ENCODE data around the gene RALBP1. TPM values are rescaled to one million over a fixed set of nuclear protein-coding genes. Genes with fewer than 3 reads are reported as not detected.

RALBP1 gene
- 10 to 100 TPM; 58.2 to 64.8 TPM for total RNA-seq

- under 1% methylated on average over 62 of the region's 69 CpGs for WGBS
- Histone ChIP-seq H3K4me1 (replicated peaks) (no peaks in the 10 kb centered on the region), H3K4me3 (peak within 1 kb of the TSS; percentile 60 to 95), H3K27ac (peak within 1 kb of the TSS; percentile 95), H3K9me3 (no peaks in the 10 kb centered on the region), H3K27me3 (replicated peaks; ENCODE audit: insufficient read depth) (no peaks in the 10 kb centered on the region), H3K36me3 (no peaks in the 10 kb centered on the region)
- intact Hi-C loops (cut with DNase I), result loop anchor here (5.0 kb wide), 2 partner anchors 138 to 338 kb away; partner anchors contain the start of gene ANKRD12
- DNase-seq (ENCODE audit: low spot score), result peak; percentile 99
- TF ChIP-seq POLR2AphosphoS5 (IDR thresholded peaks at IDR 0.05) (peak; percentile 94), POLR2A (IDR thresholded peaks at IDR 0.05) (peak; percentile 92)
- TF ChIP-seq, protein P1, sequence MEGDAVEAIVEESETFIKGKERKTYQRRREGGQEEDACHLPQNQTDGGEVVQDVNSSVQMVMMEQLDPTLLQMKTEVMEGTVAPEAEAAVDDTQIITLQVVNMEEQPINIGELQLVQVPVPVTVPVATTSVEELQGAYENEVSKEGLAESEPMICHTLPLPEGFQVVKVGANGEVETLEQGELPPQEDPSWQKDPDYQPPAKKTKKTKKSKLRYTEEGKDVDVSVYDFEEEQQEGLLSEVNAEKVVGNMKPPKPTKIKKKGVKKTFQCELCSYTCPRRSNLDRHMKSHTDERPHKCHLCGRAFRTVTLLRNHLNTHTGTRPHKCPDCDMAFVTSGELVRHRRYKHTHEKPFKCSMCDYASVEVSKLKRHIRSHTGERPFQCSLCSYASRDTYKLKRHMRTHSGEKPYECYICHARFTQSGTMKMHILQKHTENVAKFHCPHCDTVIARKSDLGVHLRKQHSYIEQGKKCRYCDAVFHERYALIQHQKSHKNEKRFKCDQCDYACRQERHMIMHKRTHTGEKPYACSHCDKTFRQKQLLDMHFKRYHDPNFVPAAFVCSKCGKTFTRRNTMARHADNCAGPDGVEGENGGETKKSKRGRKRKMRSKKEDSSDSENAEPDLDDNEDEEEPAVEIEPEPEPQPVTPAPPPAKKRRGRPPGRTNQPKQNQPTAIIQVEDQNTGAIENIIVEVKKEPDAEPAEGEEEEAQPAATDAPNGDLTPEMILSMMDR (IDR thresholded peaks at IDR 0.05), result peak in 3 of 4 experiments; percentile 11 to 30 (median 30)
Measured at GRCh38 chr18:9474983-9475642, at the start of gene RALBP1. Gene RALBP1, plus strand, starts transcription at chr18:9475513. Its CDS starts 37,533 bp downstream, at chr18:9513046.

GRCh38 chr18:9426753-9427152, 48.6 kb upstream of the RALBP1 start:
- H3K4me3 ChIP-seq, result no peak overlapping the region
- TF ChIP-seq POLR2A (IDR thresholded peaks at IDR 0.05), result no peak
- TF ChIP-seq, protein P1 (IDR thresholded peaks at IDR 0.05), result no peak
- no peak for TF ChIP-seq POLR2AphosphoS5 (IDR thresholded peaks at IDR 0.05)
- DNase-seq (ENCODE audit: low spot score), result no peak
- no peaks in the 10 kb centered on the region for H3K36me3 ChIP-seq
- no peak overlapping the region for H3K27ac ChIP-seq
- H3K27me3 ChIP-seq (replicated peaks; ENCODE audit: insufficient read depth), result no peaks in the 10 kb centered on the region
- no peaks in the 10 kb centered on the region for H3K9me3 ChIP-seq
- 67% methylated on average over 7 of the region's 7 CpGs for WGBS
- intact Hi-C loops (cut with DNase I), result no loop called here
- H3K4me1 ChIP-seq (replicated peaks), result no peaks in the 10 kb centered on the region

GRCh38 chr18:9428301-9428706, 47.0 kb upstream of the RALBP1 start:
- no peaks in the 10 kb centered on the region for H3K4me1 ChIP-seq (replicated peaks)
- TF ChIP-seq, protein P1 (IDR thresholded peaks at IDR 0.05), result no peak
- TF ChIP-seq POLR2AphosphoS5 (IDR thresholded peaks at IDR 0.05), result peak; percentile 13
- intact Hi-C loops (cut with DNase I), result no loop called here
- H3K27me3 ChIP-seq (replicated peaks; ENCODE audit: insufficient read depth), result no peaks in the 10 kb centered on the region
- H3K9me3 ChIP-seq, result no peaks in the 10 kb centered on the region
- H3K4me3 ChIP-seq, result no peak overlapping the region
- WGBS, result 84% methylated on average over 11 of the region's 11 CpGs
- peak; percentile 19 for DNase-seq (ENCODE audit: low spot score)
- peak overlapping the region; percentile 2 to 59 for H3K27ac ChIP-seq
- no peaks in the 10 kb centered on the region for H3K36me3 ChIP-seq

GRCh38 chr18:9428862-9429661, 46.3 kb upstream of the RALBP1 start:
- peak overlapping the region; percentile 2 to 59 for H3K27ac ChIP-seq
- no peaks in the 10 kb centered on the region for H3K4me1 ChIP-seq (replicated peaks)
- TF ChIP-seq POLR2A (IDR thresholded peaks at IDR 0.05) (no peak), POLR2AphosphoS5 (IDR thresholded peaks at IDR 0.05) (no peak)
- TF ChIP-seq, protein P1 (IDR thresholded peaks at IDR 0.05), result no peak
- no peaks in the 10 kb centered on the region for H3K9me3 ChIP-seq
- 56% methylated on average over 6 of the region's 6 CpGs for WGBS
- no peak for DNase-seq (ENCODE audit: low spot score)
- intact Hi-C loops (cut with DNase I), result no loop called here
- H3K36me3 ChIP-seq, result no peaks in the 10 kb centered on the region
- no peaks in the 10 kb centered on the region for H3K27me3 ChIP-seq (replicated peaks; ENCODE audit: insufficient read depth)
- H3K4me3 ChIP-seq, result no peak overlapping the region
